CD4-positive, alpha-beta T cell treated with Interferon gamma for 1 hour (primary cell): ENCODE measurements around the gene LCLAT1.

Experiments used
- DNase-seq: peaks from one replicate; pipeline ENCODE4 v3.0.0-alpha.2; 2020

Gene LCLAT1

GRCh38 chr2:30649828-30650227 lies 202.8 kb downstream of the LCLAT1 start:
- no peak for DNase-seq

DNA sequence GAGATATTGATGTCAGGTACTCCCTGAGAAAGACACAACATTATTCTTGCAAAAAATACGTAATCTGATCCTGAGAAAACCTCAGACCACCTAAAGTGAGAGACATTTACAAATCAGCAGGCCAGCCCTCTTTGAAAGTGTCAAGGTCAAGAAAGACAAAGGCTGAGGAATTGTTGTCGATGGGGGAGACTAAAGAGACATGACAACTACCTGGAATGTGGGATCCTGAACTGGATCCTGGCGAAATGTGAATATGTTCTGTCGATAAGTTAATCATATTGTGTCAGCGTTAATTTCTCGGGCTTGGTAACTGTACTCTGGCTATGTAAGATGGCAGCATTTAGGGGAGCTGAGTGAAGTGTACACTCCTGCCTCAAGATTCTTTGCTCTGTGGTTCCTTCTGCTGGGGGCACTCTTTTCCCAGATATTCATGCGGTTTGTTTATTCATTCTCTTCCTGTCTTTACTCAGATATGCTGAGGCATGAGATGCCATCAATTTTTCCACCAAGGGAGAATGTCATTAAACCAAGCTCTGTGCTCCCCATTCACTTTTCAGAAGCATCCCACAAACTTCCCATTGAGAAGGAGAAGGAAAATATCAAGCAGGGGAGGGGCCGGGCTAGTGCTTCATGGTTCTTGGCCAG lies 205.3 kb downstream of the LCLAT1 start:
- DNase-seq = no peak

- DNase-seq = no peak
Measured at GRCh38 chr2:30653847-30654246, 206.8 kb downstream of the LCLAT1 start.

GRCh38 chr2:30654404-30654803 lies 207.4 kb downstream of the LCLAT1 start:
- DNase-seq = no peak

GRCh38 chr2:30655211-30655610 lies 208.2 kb downstream of the LCLAT1 start:
- DNase-seq = no peak

DNA sequence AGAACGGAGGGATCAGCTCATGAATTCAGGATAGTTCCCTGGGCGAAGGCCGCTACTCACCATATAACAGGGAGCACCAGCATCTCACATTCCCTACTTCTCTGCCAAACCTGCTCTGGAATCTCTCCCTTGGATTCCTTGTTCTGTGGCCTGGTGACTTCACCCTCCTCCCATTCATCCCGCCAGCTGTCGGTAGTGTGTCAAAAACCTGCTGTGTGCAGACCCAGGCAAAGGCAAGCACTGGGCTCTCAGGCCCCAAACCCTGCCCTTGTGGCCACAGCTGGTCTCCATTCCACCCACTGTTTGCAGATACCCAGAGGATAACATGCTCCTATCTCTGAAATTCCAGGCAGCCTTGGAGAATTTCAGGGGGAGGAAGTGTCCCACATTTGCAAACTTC lies 208.6 kb downstream of the LCLAT1 start:
- DNase-seq = no peak

- DNase-seq = no peak
Measured at GRCh38 chr2:30656079-30656478, 209.0 kb downstream of the LCLAT1 start.

DNA sequence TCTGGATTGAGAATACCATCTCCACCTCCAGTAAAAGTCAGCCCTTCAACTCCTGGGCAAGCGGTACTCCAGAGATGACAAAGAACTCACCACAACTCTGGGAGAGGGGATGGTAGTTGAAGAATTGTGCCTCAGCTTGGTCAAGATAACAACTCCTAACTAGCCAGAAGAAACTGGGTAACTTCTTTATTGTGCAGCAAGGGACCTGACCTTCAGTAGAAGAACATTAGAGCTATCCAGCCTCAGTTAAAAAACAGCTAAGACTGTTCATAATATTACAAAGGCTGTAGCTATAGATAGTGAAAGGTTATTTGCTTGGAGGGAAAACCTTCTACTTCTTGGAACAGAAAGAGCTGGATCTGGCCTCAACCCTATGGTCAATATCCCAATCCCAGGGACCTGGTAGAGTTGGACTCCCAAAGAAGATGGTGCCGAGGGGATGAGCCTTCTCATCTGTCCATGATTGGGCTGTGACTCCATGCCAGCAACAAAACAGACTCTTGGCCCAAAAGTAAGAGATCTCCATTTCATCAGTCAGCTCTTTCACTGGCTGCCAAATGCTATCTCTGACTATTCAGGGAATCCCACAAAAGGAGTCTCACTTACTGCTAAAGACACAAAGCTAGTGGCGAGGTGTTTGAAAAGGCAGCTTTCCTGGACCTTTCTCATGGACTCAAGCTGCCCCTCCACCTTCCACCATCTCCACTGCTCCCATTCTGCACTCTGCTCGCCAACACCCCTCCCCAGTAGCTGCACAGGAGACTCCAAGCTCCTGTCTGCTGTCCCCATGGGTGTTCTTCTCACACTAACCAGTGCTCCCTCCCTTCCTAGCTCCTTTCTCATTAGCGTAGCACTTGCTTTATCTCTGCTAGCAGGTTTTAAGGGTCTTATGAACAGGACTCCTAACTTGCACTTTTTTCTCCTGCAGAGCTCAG lies 214.4 kb downstream of the LCLAT1 start:
- no peak for DNase-seq

DNA sequence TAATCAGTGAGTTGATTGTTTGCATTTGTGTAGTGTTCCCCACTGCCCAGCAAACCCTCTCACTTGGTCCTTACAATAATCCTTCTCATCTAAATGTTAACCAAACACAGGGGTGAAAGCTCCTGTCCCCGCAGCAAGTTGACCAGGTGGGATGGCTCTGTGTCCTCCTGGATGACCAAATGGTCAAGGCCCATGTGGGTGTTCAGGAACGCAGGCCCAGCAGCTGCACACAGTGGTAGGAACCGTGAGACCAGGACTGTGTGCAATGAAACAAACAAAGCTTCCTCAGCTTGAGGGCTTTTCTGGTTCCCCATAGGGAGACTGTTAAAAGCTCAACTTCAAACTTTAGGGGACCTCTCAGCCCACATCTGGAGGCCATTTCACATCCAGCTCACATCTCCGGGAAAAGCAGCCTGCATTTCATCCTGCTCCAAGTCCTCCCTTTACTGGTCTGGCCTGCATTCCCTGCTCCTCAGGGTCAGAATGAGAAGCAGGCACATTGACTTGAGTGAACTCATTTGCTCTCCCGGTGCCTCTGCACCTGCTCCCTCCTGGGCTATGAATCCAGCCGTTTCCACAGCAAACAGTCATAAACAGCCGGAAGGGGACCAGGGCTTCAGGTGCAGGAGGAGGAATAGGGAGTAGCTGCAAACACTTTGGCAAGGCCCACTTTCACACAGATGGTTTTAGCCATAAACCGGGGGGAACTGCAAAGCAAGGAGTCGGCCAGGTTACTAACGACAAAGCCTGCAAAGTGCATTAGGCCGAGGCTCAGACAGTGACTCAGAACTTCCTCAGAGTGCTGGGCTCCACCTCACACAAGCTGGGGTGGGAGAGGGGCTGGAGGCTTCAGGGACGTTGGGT lies 215.5 kb downstream of the LCLAT1 start:
- DNase-seq = no peak

DNA sequence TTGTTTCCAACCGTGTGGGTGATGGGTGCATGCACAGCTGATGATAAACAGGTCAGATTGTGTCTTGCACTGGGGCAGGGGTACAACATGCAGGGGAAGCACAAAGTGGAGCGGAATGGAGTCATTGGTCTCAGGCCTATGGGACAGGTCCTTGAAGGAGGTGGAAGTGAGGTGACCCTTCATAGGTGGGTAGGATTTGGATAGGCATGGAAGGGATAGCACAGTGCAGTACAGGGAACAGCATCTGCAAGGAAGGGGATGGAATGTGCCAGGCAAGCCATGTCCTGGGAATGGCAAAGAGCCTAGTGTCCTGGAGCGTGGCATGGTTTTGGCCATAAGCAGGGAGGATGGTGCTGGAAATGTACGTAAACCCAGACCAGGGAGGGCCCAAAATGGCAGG lies 216.3 kb downstream of the LCLAT1 start:
- DNase-seq = no peak

GRCh38 chr2:30663806-30664205 lies 216.8 kb downstream of the LCLAT1 start:
- no peak for DNase-seq

GRCh38 chr2:30664761-30665358 lies 217.8 kb downstream of the LCLAT1 start:
- DNase-seq = no peak

- no peak for DNase-seq
Measured at GRCh38 chr2:30665761-30666265, 218.8 kb downstream of the LCLAT1 start.

- no peak for DNase-seq
Measured at GRCh38 chr2:30666266-30666874, 219.3 kb downstream of the LCLAT1 start.

DNA sequence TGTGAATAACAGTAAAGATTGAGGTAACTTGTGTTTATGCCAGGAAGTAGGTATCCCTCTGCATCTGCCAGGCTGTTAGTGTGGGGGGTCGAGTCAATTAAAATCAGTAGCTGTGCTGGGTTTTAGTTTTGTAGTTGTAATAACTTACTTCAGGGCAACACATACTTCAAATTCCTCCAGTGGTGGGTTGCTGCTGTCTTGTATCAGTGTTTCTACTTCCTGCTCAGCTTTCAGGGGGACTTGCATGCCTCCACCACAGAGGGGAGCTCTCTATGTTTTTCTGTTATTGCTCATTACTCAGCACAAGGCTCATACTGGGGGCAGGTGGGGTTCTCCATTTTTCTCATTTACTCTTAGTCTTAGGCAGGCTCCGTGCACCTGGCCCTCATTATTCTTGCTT lies 223.4 kb downstream of the LCLAT1 start:
- DNase-seq = no peak

- no peak for DNase-seq
Measured at GRCh38 chr2:30673127-30673526, 226.1 kb downstream of the LCLAT1 start.

DNA sequence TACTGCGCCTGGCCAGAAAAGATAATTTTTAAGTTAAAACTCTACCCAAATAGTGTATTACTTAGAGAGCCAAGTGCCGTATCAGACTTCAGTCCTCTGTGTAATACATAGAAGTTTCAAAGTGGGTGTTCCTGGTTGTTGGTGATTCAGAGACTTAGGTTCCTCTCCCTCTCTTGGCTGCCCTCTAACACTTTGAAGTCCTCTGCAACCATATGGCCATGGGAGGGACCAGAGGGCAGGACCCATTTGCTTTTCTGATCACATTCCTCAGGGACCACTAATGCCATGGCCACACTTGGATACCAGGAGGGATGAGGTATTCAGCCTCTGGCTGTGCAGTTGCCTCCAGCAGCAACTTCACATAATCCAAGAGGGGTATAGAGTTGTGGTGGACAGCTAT lies 228.7 kb downstream of the LCLAT1 start:
- DNase-seq = no peak

DNA sequence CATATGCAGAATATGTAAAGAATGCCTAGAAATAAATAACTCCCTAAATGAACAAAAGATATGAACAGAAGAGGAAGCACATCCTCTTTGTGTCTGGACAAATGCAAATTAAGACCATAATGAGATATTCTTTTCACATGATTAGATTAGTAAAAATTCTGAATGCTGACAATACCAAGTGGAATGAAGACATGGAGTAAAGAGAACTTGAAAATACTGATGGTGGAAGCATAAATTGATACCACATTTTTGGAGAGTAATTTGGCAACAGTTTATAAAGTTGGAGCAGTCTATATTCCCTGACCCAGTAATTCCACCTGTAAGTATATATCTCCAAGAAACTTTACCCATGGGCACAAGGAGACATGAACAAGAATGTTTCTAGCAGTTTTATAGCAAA lies 230.2 kb downstream of the LCLAT1 start:
- DNase-seq = no peak

- no peak for DNase-seq
Measured at GRCh38 chr2:30677861-30678385, 230.9 kb downstream of the LCLAT1 start.

- DNase-seq = no peak
Measured at GRCh38 chr2:30678410-30679137, 231.5 kb downstream of the LCLAT1 start.

GRCh38 chr2:30679426-30680088 lies 232.5 kb downstream of the LCLAT1 start:
- no peak for DNase-seq
